ENCODE data around the gene FCN1. TPM values are rescaled to one million over a fixed set of nuclear protein-coding genes. Genes with fewer than 3 reads are reported as not detected.

FCN1 gene
- polyA plus RNA-seq, 1 of the 3 experiments (the other 2 are of a cell fraction) = not detected

DNA sequence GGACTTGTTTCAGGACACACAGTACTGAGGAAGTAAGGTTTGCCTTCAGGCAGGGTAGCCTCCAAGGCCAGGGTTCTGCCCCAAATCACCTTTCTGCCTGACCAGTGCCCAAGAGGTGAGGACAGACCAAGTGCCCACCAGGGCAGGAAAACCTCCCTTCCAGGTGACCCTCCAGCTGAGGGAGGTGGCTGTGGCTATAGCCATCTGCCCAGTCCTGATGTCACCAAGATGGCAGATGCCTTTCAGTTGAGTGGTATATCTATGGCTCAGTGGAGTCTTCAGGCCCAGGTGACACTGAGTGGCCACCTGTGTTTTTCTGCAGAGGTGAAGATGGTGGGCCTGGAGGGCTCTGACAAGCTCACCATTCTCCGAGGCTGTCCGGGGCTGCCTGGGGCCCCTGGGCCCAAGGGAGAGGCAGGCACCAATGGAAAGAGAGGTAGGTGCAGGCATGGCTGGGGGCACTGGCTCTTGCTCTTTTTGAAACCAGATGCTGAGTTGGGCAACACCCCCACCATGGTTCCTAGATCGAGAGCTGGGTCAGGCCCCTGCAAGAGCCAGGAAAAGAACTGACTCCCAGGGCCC lies 35.4 kb downstream of the FCN1 start:
- WGBS (ENCODE audit: low lambda C conversion rate) = no CpG with 5 or more reads among the region's 3 CpGs
- POLR2A ChIA-PET = no interaction called here

GRCh38 chr9:134881313-134881670 lies 36.4 kb downstream of the FCN1 start:
- ChIA-PET CTCF (no interaction called here), POLR2A (no interaction called here)
- H3K4me1 ChIP-seq (ENCODE audit: control insufficient read depth in 1 of 2, insufficient read depth in 2 of 2, low read depth in 1 of 2, low read length in 1 of 2) = no peaks in the 10 kb centered on the region
- WGBS (ENCODE audit: low lambda C conversion rate) = 41% methylated on average over 10 of the region's 13 CpGs
- no peak overlapping the region for H2AFZ ChIP-seq (ENCODE audit: low read depth)
- DNase-seq = no peak
- no peak overlapping the region for H3K9ac ChIP-seq
- no peaks in the 10 kb centered on the region for H3K79me2 ChIP-seq (ENCODE audit: insufficient read depth)
- no peaks in the 10 kb centered on the region for H3K27me3 ChIP-seq (ENCODE audit: insufficient read depth)
- H3F3A ChIP-seq (replicated peaks; ENCODE audit: insufficient read depth) = no peaks in the 10 kb centered on the region
- H3K36me3 ChIP-seq (replicated peaks in 1 of 2; ENCODE audit: control insufficient read depth in 1 of 2, insufficient read depth in 2 of 2, low read length in 1 of 2) = no peaks in the 10 kb centered on the region
- no peaks in the 10 kb centered on the region for H3K9me2 ChIP-seq
- no peak overlapping the region for H3K4me2 ChIP-seq
- H4K20me1 ChIP-seq (ENCODE audit: insufficient read depth) = no peaks in the 10 kb centered on the region
- TF ChIP-seq IRF3 (IDR thresholded peaks at IDR 0.05; ENCODE audit: low read depth, low read length) (no peak), FOSL2 (IDR thresholded peaks at IDR 0.05; ENCODE audit: borderline replicate concordance, low read depth) (no peak), CHD2 (IDR thresholded peaks at IDR 0.05; ENCODE audit: low read length, partially characterized antibody) (no peak)
- TF ChIP-seq, protein P1, sequence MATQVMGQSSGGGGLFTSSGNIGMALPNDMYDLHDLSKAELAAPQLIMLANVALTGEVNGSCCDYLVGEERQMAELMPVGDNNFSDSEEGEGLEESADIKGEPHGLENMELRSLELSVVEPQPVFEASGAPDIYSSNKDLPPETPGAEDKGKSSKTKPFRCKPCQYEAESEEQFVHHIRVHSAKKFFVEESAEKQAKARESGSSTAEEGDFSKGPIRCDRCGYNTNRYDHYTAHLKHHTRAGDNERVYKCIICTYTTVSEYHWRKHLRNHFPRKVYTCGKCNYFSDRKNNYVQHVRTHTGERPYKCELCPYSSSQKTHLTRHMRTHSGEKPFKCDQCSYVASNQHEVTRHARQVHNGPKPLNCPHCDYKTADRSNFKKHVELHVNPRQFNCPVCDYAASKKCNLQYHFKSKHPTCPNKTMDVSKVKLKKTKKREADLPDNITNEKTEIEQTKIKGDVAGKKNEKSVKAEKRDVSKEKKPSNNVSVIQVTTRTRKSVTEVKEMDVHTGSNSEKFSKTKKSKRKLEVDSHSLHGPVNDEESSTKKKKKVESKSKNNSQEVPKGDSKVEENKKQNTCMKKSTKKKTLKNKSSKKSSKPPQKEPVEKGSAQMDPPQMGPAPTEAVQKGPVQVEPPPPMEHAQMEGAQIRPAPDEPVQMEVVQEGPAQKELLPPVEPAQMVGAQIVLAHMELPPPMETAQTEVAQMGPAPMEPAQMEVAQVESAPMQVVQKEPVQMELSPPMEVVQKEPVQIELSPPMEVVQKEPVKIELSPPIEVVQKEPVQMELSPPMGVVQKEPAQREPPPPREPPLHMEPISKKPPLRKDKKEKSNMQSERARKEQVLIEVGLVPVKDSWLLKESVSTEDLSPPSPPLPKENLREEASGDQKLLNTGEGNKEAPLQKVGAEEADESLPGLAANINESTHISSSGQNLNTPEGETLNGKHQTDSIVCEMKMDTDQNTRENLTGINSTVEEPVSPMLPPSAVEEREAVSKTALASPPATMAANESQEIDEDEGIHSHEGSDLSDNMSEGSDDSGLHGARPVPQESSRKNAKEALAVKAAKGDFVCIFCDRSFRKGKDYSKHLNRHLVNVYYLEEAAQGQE (IDR thresholded peaks at IDR 0.05; ENCODE audit: low read depth, low read length) = no peak
- TF ChIP-seq, protein P2, sequence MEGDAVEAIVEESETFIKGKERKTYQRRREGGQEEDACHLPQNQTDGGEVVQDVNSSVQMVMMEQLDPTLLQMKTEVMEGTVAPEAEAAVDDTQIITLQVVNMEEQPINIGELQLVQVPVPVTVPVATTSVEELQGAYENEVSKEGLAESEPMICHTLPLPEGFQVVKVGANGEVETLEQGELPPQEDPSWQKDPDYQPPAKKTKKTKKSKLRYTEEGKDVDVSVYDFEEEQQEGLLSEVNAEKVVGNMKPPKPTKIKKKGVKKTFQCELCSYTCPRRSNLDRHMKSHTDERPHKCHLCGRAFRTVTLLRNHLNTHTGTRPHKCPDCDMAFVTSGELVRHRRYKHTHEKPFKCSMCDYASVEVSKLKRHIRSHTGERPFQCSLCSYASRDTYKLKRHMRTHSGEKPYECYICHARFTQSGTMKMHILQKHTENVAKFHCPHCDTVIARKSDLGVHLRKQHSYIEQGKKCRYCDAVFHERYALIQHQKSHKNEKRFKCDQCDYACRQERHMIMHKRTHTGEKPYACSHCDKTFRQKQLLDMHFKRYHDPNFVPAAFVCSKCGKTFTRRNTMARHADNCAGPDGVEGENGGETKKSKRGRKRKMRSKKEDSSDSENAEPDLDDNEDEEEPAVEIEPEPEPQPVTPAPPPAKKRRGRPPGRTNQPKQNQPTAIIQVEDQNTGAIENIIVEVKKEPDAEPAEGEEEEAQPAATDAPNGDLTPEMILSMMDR (IDR thresholded peaks at IDR 0.05) = no peak
- no peak overlapping the region for H3K4me3 ChIP-seq (ENCODE audit: low read depth in 2 of 2, low read length in 1 of 2)
- H3K27ac ChIP-seq (ENCODE audit: low read depth in 2 of 2, low read length in 1 of 2) = no peak overlapping the region
- no peaks in the 10 kb centered on the region for H3K9me3 ChIP-seq

More for the DNA sequence above, 35.4 kb downstream of the FCN1 start:
- Histone ChIP-seq H3K9me3 (no peaks in the 10 kb centered on the region), H3K27me3 (ENCODE audit: insufficient read depth) (peaks cover 5% of the 10 kb centered on the region; the same call in 1 of the 2 replicates), H3K4me3 (ENCODE audit: low read depth in 2 of 2, low read length in 1 of 2) (no peak overlapping the region), H3K9ac (no peak overlapping the region), H3K36me3 (replicated peaks in 1 of 2; ENCODE audit: control insufficient read depth in 1 of 2, insufficient read depth in 2 of 2, low read length in 1 of 2) (no peaks in the 10 kb centered on the region), H3K4me1 (ENCODE audit: control insufficient read depth in 1 of 2, insufficient read depth in 2 of 2, low read depth in 1 of 2, low read length in 1 of 2) (no peaks in the 10 kb centered on the region), H3K79me2 (ENCODE audit: insufficient read depth) (no peaks in the 10 kb centered on the region), H3K27ac (ENCODE audit: low read depth in 2 of 2, low read length in 1 of 2) (no peak overlapping the region), H3K4me2 (no peak overlapping the region), H4K20me1 (ENCODE audit: insufficient read depth) (no peaks in the 10 kb centered on the region), H3F3A (replicated peaks; ENCODE audit: insufficient read depth) (no peaks in the 10 kb centered on the region), H3K9me2 (no peaks in the 10 kb centered on the region), H2AFZ (ENCODE audit: low read depth) (no peak overlapping the region)
- CTCF ChIA-PET = interaction anchor here (1.1 kb wide), 1 partner anchor 9 kb away, joined by 3 read pairs; no protein-coding TSS in a partner anchor
- no peak for DNase-seq
- TF ChIP-seq FOXJ3 (CRISPR knock-in tag; IDR thresholded peaks at IDR 0.05) (no peak), YY1 (IDR thresholded peaks at IDR 0.05; ENCODE audit: low read depth) (no peak), RXRA (IDR thresholded peaks at IDR 0.05; ENCODE audit: borderline replicate concordance, low read depth) (no peak), POLR2AphosphoS5 (IDR thresholded peaks at IDR 0.05; ENCODE audit: low read depth, low read length) (no peak), TAF1 (IDR thresholded peaks at IDR 0.05; ENCODE audit: borderline replicate concordance, low read depth, low read length) (no peak), EZH2phosphoT487 (IDR thresholded peaks at IDR 0.05; ENCODE audit: borderline replicate concordance, low read depth) (no peak), FOXM1 (IDR thresholded peaks at IDR 0.05; ENCODE audit: low read depth) (no peak), TEAD4 (IDR thresholded peaks at IDR 0.05; ENCODE audit: borderline replicate concordance, insufficient read depth) (no peak), JUND (IDR thresholded peaks at IDR 0.05) (no peak), TCF12 (IDR thresholded peaks at IDR 0.05) (no peak)
- TF ChIP-seq, protein P3, sequence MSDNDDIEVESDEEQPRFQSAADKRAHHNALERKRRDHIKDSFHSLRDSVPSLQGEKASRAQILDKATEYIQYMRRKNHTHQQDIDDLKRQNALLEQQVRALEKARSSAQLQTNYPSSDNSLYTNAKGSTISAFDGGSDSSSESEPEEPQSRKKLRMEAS (IDR thresholded peaks at IDR 0.05; ENCODE audit: low read depth) = no peak
- TF ChIP-seq, protein P4, sequence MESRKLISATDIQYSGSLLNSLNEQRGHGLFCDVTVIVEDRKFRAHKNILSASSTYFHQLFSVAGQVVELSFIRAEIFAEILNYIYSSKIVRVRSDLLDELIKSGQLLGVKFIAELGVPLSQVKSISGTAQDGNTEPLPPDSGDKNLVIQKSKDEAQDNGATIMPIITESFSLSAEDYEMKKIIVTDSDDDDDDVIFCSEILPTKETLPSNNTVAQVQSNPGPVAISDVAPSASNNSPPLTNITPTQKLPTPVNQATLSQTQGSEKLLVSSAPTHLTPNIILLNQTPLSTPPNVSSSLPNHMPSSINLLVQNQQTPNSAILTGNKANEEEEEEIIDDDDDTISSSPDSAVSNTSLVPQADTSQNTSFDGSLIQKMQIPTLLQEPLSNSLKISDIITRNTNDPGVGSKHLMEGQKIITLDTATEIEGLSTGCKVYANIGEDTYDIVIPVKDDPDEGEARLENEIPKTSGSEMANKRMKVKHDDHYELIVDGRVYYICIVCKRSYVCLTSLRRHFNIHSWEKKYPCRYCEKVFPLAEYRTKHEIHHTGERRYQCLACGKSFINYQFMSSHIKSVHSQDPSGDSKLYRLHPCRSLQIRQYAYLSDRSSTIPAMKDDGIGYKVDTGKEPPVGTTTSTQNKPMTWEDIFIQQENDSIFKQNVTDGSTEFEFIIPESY (IDR thresholded peaks at IDR 0.05; ENCODE audit: borderline replicate concordance, low read depth) = no peak

Measured in SK-N-SH (cell line).